ENCODE data around the gene FAM151A.

The FAM151A gene

DNA sequence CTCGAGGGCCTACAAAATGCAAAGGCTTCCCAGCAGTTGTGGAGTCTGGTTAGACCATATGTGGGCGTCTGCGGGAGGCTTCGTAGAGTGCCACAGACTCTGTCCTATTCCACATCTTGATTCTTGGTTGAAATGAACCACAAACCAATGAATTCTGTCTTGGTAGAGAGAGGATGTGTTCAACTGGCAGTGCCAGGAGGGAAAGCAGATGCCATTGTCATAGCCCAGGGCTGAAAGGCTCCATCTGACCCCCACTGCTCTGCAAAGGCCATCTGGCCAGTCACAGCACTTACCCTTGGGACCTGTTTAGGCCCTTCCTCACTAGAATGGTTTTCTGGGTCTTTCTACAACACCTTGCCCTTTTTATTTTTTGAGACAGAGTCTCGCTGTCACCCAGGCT is 53.2 kb downstream of the FAM151A start:
- no peak overlapping the region for H3K27ac ChIP-seq (ENCODE audit: low read depth in 2 of 2, low read length in 2 of 2)
- H3K9me3 ChIP-seq (ENCODE audit: control insufficient read depth in 2 of 2, low read length in 2 of 2), result no peaks in the 10 kb centered on the region
- peaks cover 14 to 21% of the 10 kb centered on the region in 2 donors for H3K4me1 ChIP-seq (ENCODE audit: control insufficient read depth in 2 of 2, insufficient read depth in 2 of 2, low read length in 2 of 2)
- no peak overlapping the region for H3K4me3 ChIP-seq (ENCODE audit: low read length in 2 of 2)
- H3K9ac ChIP-seq (ENCODE audit: low read depth in 1 of 2, low read length in 2 of 2), result no peak overlapping the region
- H3K27me3 ChIP-seq (ENCODE audit: control insufficient read depth in 2 of 2, insufficient read depth in 2 of 2, low read length in 2 of 2), result no peaks in the 10 kb centered on the region
- peaks cover 6 to 9% of the 10 kb centered on the region in 2 donors for H3K36me3 ChIP-seq (ENCODE audit: control insufficient read depth in 2 of 2, insufficient read depth in 2 of 2, low read length in 2 of 2)

DNA sequence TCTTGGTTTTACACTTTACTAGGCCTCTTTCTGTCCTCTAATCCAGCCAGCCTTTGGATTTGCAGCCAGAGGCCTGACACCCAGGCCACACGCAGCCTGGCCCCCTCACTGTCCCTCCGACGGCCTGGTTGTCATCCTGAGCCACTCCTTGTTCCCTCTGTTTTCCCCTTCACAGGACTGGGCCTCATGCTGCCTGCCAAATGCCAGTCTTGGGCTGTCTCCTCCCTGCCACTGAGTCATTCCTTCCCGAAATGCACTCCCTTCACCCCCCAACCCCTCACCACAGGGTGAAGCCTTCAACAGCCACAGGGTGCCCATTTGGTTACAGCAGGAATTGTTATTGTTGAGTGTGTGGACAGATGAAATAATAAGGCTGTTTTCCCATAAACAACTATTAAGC is 54.0 kb downstream of the FAM151A start:
- peaks cover 16 to 28% of the 10 kb centered on the region in 2 donors for H3K4me1 ChIP-seq (ENCODE audit: control insufficient read depth in 2 of 2, insufficient read depth in 2 of 2, low read length in 2 of 2)

DNA sequence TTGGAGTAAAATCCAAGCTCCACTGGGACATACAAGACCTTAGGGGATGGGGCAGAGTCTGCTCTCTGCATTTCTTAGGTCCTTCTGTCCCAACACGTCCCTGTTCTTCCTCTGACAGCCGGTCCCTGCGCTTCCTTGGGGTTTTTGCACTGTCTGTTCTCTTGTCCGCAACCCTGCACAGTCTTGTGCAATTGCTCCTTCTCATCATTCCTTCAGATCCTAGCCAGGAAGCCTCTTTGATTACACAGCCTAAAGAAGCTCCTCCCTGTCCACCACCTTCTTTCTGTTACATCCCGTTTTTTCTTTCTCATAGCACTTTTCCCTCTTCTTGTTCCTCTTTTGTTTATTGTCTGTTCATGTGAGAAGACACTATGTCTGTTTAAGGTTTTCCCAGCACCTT is 55.4 kb downstream of the FAM151A start:
- Histone ChIP-seq H3K9ac (ENCODE audit: low read depth in 1 of 2, low read length in 2 of 2) (no peak overlapping the region), H3K27me3 (ENCODE audit: control insufficient read depth in 2 of 2, insufficient read depth in 2 of 2, low read length in 2 of 2) (no peaks in the 10 kb centered on the region), H3K27ac (ENCODE audit: low read depth in 2 of 2, low read length in 2 of 2) (no peak overlapping the region), H3K36me3 (ENCODE audit: control insufficient read depth in 2 of 2, insufficient read depth in 2 of 2, low read length in 2 of 2) (peaks cover 6 to 9% of the 10 kb centered on the region in 2 donors), H3K9me3 (ENCODE audit: control insufficient read depth in 2 of 2, low read length in 2 of 2) (no peaks in the 10 kb centered on the region), H3K4me3 (ENCODE audit: low read length in 2 of 2) (no peak overlapping the region), H3K4me1 (ENCODE audit: control insufficient read depth in 2 of 2, insufficient read depth in 2 of 2, low read length in 2 of 2) (peaks cover 16 to 31% of the 10 kb centered on the region in 2 donors)

More for the DNA sequence above, 54.0 kb downstream of the FAM151A start:
- no peaks in the 10 kb centered on the region for H3K9me3 ChIP-seq (ENCODE audit: control insufficient read depth in 2 of 2, low read length in 2 of 2)
- H3K27ac ChIP-seq (ENCODE audit: low read depth in 2 of 2, low read length in 2 of 2), result no peak overlapping the region
- H3K4me3 ChIP-seq (ENCODE audit: low read length in 2 of 2), result no peak overlapping the region
- H3K27me3 ChIP-seq (ENCODE audit: control insufficient read depth in 2 of 2, insufficient read depth in 2 of 2, low read length in 2 of 2), result no peaks in the 10 kb centered on the region
- H3K9ac ChIP-seq (ENCODE audit: low read depth in 1 of 2, low read length in 2 of 2), result no peak overlapping the region
- H3K36me3 ChIP-seq (ENCODE audit: control insufficient read depth in 2 of 2, insufficient read depth in 2 of 2, low read length in 2 of 2), result peaks cover 6 to 9% of the 10 kb centered on the region in 2 donors

DNA sequence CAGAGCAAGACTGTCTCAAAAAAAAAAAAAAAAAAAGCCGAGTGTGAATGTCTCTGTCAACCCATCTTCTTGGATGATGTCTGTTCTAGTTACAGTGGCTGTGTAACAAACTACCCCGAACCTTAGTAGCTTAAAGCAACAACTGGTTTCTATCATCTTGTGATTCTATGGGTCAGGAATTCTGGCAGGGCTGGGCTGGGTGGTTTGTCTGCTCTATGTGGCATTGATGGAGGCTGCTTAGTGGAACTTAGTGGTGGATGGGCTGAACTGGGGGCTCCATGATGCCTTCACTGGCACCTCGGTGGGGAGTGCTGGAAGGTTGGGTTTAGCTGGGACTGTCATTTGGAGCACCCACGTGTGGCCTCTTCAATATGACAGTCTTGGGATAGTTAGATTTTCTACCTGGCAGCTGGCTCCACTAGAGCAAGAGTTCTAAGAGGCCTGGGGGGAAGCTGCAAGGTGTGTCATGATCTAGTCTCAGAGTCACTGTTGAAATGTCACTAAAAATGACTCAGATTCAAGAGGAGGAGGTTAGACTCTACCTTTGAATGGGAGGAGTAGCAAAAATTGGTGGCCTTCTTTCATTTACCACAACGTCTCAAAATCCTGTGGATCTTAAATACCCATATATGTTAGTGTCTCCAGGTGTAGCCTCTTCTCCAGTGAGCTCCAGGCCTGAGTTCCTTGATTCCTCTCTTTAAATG is 56.7 kb downstream of the FAM151A start:
- no peaks in the 10 kb centered on the region for H3K27me3 ChIP-seq (ENCODE audit: control insufficient read depth in 2 of 2, insufficient read depth in 2 of 2, low read length in 2 of 2)
- no peak overlapping the region for H3K27ac ChIP-seq (ENCODE audit: low read depth in 2 of 2, low read length in 2 of 2)
- no peak overlapping the region for H3K9ac ChIP-seq (ENCODE audit: low read depth in 1 of 2, low read length in 2 of 2)
- peaks cover 16 to 31% of the 10 kb centered on the region in 2 donors for H3K4me1 ChIP-seq (ENCODE audit: control insufficient read depth in 2 of 2, insufficient read depth in 2 of 2, low read length in 2 of 2)
- H3K36me3 ChIP-seq (ENCODE audit: control insufficient read depth in 2 of 2, insufficient read depth in 2 of 2, low read length in 2 of 2), result peaks cover 6 to 9% of the 10 kb centered on the region in 2 donors
- no peak overlapping the region for H3K4me3 ChIP-seq (ENCODE audit: low read length in 2 of 2)
- no peaks in the 10 kb centered on the region for H3K9me3 ChIP-seq (ENCODE audit: control insufficient read depth in 2 of 2, low read length in 2 of 2)

DNA sequence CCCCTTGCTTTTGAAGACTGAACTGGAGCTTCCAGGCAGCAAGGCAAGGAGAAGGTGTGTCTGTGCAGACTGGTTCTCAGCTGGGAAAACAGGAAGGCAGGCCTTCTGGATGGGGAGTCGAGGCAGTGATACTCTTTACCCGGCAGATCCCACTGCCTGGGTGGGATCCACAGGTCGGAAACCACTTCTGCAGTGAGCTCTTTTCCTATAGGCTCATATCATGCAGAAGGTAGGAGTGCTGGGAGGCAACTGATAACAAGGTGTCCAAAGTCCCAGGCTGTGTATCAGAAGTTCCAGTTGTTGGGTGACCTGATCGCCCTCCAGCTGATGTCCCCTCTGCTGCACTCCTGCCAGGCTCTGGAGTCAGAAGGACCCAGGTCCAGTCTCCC is 58.2 kb downstream of the FAM151A start:
- H3K4me1 ChIP-seq (ENCODE audit: control insufficient read depth in 2 of 2, insufficient read depth in 2 of 2, low read length in 2 of 2), result peaks cover 13 to 28% of the 10 kb centered on the region in 2 donors

DNA sequence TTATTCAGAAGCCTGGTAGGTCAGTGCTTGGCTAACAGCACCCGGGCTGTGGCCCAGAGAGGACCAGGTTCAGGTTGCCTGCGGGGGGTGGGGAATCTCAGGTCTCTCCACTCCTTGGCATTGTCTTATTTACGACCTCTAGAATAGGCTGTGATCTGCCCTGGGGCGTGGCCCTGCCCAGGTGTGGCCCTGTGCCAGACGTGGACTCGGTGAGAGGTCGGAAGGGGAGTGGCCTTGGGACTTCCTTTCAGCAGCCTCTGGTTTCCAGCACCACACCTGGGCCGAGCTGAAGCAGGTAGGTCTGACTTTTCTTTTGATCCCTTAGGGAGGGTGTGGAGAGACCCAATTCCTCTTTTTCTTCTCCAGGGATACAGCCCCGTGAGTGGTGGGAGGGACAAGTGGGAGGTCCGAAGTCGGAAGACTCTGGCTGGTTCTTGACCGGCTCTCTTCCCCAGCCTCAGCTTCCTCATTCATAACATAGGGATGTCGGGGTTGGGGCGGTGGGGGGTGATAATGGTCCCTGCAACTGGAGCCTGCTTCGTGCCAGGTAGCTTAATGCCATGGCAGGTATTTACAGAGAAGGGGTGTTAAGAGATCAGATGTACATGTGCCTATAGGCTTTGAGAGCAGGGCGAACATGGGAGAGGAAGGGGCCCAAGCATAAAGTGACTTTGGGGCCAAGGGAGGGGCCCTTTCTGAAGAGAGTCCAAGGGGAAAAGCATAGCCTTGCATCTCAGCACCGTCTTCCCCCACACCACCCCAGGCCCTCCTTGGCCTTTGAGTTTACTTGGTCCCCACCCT is 58.8 kb downstream of the FAM151A start:
- H3K27ac ChIP-seq (ENCODE audit: low read depth in 2 of 2, low read length in 2 of 2), result peak overlapping the region; percentile 95 to 97
- no peaks in the 10 kb centered on the region for H3K9me3 ChIP-seq (ENCODE audit: control insufficient read depth in 2 of 2, low read length in 2 of 2)

More for the DNA sequence above, 58.2 kb downstream of the FAM151A start:
- Histone ChIP-seq H3K27me3 (ENCODE audit: control insufficient read depth in 2 of 2, insufficient read depth in 2 of 2, low read length in 2 of 2) (no peaks in the 10 kb centered on the region), H3K27ac (ENCODE audit: low read depth in 2 of 2, low read length in 2 of 2) (peak overlapping the region; percentile 95 to 97), H3K36me3 (ENCODE audit: control insufficient read depth in 2 of 2, insufficient read depth in 2 of 2, low read length in 2 of 2) (peaks cover 5 to 7% of the 10 kb centered on the region in 2 donors), H3K9me3 (ENCODE audit: control insufficient read depth in 2 of 2, low read length in 2 of 2) (no peaks in the 10 kb centered on the region), H3K4me3 (ENCODE audit: low read length in 2 of 2) (peak overlapping the region; percentile 71 to 75), H3K9ac (ENCODE audit: low read depth in 1 of 2, low read length in 2 of 2) (peak overlapping the region; percentile 81 to 84)

DNA sequence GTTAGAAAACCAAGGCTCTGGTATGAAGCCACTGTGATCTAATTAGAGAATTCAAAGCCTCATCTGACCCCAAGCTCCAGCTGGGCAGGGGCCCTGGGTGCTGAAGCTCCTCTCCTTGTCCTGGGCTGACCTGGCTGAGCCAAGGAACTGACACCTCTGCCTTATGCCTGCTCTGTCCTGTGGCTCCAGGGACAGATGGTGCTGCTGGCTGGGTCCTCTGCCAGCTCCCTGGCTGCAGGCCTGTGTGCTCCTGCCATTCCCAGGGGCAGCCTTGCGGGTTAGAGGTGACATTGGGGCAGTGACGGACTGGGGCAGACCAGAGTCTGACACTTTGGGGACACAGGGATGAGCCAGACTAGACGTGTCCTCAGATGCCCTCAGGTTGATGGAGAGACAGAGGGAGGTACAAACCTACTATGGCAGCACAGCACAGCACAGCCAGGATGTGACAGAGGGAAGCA is 63.5 kb downstream of the FAM151A start:
- H3K36me3 ChIP-seq (ENCODE audit: control insufficient read depth in 2 of 2, insufficient read depth in 2 of 2, low read length in 2 of 2), result no peaks in the 10 kb centered on the region
- no peak overlapping the region for H3K4me3 ChIP-seq (ENCODE audit: low read length in 2 of 2)
- H3K9me3 ChIP-seq (ENCODE audit: control insufficient read depth in 2 of 2, low read length in 2 of 2), result no peaks in the 10 kb centered on the region
- no peak overlapping the region for H3K27ac ChIP-seq (ENCODE audit: low read depth in 2 of 2, low read length in 2 of 2)
- H3K9ac ChIP-seq (ENCODE audit: low read depth in 1 of 2, low read length in 2 of 2), result no peak overlapping the region
- peaks cover 0 to 10% of the 10 kb centered on the region in 2 donors for H3K4me1 ChIP-seq (ENCODE audit: control insufficient read depth in 2 of 2, insufficient read depth in 2 of 2, low read length in 2 of 2)
- H3K27me3 ChIP-seq (ENCODE audit: control insufficient read depth in 2 of 2, insufficient read depth in 2 of 2, low read length in 2 of 2), result no peaks in the 10 kb centered on the region

More for the DNA sequence above, 58.8 kb downstream of the FAM151A start:
- Histone ChIP-seq H3K4me1 (ENCODE audit: control insufficient read depth in 2 of 2, insufficient read depth in 2 of 2, low read length in 2 of 2) (peaks cover 13 to 28% of the 10 kb centered on the region in 2 donors), H3K4me3 (ENCODE audit: low read length in 2 of 2) (peak overlapping the region; percentile 71 to 75), H3K9ac (ENCODE audit: low read depth in 1 of 2, low read length in 2 of 2) (peak overlapping the region; percentile 81 to 84), H3K36me3 (ENCODE audit: control insufficient read depth in 2 of 2, insufficient read depth in 2 of 2, low read length in 2 of 2) (peaks cover 0 to 5% of the 10 kb centered on the region in 2 donors), H3K27me3 (ENCODE audit: control insufficient read depth in 2 of 2, insufficient read depth in 2 of 2, low read length in 2 of 2) (no peaks in the 10 kb centered on the region)

Measured in mucosa of rectum (tissue), 2 donors.